Astrocyte (in vitro differentiated cells and primary cell): Measurements from ENCODE around the gene PNKD.

Experiments
- CTCF ChIP-seq: IDR thresholded peaks from 2 replicates; pipeline ENCODE4 v1.5.1; 2011; ENCODE audit warnings: low read depth, mild to moderate bottlenecking, inconsistent platforms, low read length, moderate library complexity; ENCODE audit not compliant: insufficient read depth
- EZH2 ChIP-seq: IDR thresholded peaks from 2 replicates; pipeline ENCODE4 v1.6.1; 2012; ENCODE audit warnings: mild to moderate bottlenecking, low read length, inconsistent platforms; ENCODE audit not compliant: insufficient read depth

GRCh38 chr2:218270721-218271486 lies 585 bp downstream of the PNKD start:
- TF ChIP-seq CTCF (no peak), EZH2 (no peak)
